HG02981 (cell line): ENCODE measurements around the gene ABHD1.

Experiments used
- ATAC-seq: cut with Tn5 transposase; IDR thresholded peaks from one replicate; pipeline ENCODE4 v1.9.1; 2021; ENCODE audit warnings: mild to moderate bottlenecking, moderate library complexity; ENCODE audit not compliant: unreplicated experiment

The ABHD1 gene

GRCh38 chr2:27086724-27087593, 36.7 kb upstream of the ABHD1 start, which contains the start of gene KHK:
Gene KHK (plus strand): TSS chr2:27086772. CDS start chr2:27087260, 488 bp downstream.
- ATAC-seq = peak; percentile 2

- ATAC-seq = no peak
Measured at GRCh38 chr2:27087823-27088410, 35.7 kb upstream of the ABHD1 start.

- ATAC-seq = no peak
Measured at GRCh38 chr2:27088634-27089033, 35.0 kb upstream of the ABHD1 start.

- no peak for ATAC-seq
Measured at GRCh38 chr2:27089111-27089954, 34.3 kb upstream of the ABHD1 start.

GRCh38 chr2:27091746-27092695, 31.6 kb upstream of the ABHD1 start:
- no peak for ATAC-seq

- ATAC-seq = no peak
Measured at GRCh38 chr2:27092696-27093429, 30.8 kb upstream of the ABHD1 start.

- ATAC-seq = no peak
Measured at GRCh38 chr2:27093430-27094352, 29.9 kb upstream of the ABHD1 start.

- no peak for ATAC-seq
Measured at GRCh38 chr2:27094353-27094984, 29.1 kb upstream of the ABHD1 start.

- no peak for ATAC-seq
Measured at GRCh38 chr2:27095427-27095744, 28.2 kb upstream of the ABHD1 start.

- peak; percentile 56 for ATAC-seq
Measured at GRCh38 chr2:27095745-27096651, 27.6 kb upstream of the ABHD1 start.

GRCh38 chr2:27096748-27097297, 26.8 kb upstream of the ABHD1 start:
- ATAC-seq = no peak

- no peak for ATAC-seq
Measured at GRCh38 chr2:27097341-27097740, 26.3 kb upstream of the ABHD1 start.

GRCh38 chr2:27099334-27099955, 24.2 kb upstream of the ABHD1 start:
- ATAC-seq = no peak

- no peak for ATAC-seq
Measured at GRCh38 chr2:27100036-27100435, 23.6 kb upstream of the ABHD1 start.

- no peak for ATAC-seq
Measured at GRCh38 chr2:27102329-27102728, 21.3 kb upstream of the ABHD1 start.

- ATAC-seq = no peak
Measured at GRCh38 chr2:27105981-27106380, 17.6 kb upstream of the ABHD1 start.
